H1 (cell line): ENCODE results near the gene ATP5MC2. TPM values are rescaled to one million over a fixed set of nuclear protein-coding genes. Genes with fewer than 3 reads are reported as not detected.

Experiments used
- BACH1 ChIP-seq: IDR thresholded peaks from 2 replicates; pipeline ENCODE4 v1.6.1; 2012; ENCODE audit warnings: low read length, improper control_type of control experiment
- CHD7 ChIP-seq: fragments of 300-600 bp; sonication (generic); IDR thresholded peaks from 2 replicates; pipeline ENCODE4 v1.7.1; 2012; ENCODE audit warnings: low read length, moderate library complexity, mild to moderate bottlenecking, inconsistent platforms; ENCODE audit not compliant: insufficient replicate concordance
- RXRA ChIP-seq: IDR thresholded peaks from 2 replicates; pipeline ENCODE4 v1.6.1; 2011; ENCODE audit warnings: low read depth, mild to moderate bottlenecking, low read length, moderate library complexity; ENCODE audit not compliant: insufficient read depth
- SIRT6 ChIP-seq: IDR thresholded peaks from one replicate; pipeline ENCODE4 v1.7.1; 2012; ENCODE audit warnings: low read length, inconsistent platforms
- SP1 ChIP-seq: IDR thresholded peaks from 2 replicates; pipeline ENCODE4 v1.6.1; 2011; ENCODE audit warnings: low read depth, low read length
- SUZ12 ChIP-seq: fragments of 200-600 bp; sonication (generic); IDR thresholded peaks from 2 replicates; pipeline ENCODE4 v1.6.1; 2012; ENCODE audit warnings: mild to moderate bottlenecking, inconsistent platforms, low read length, moderate library complexity, mixed read lengths
- polyA plus RNA-seq, 7 experiments: library from polyadenylated mRNA; depleted of rRNA in 3 of 7; stranded (reverse) in 5 of 7; unstranded in 2 of 7; fragments of >200 nt in 5 of 7; fragments of 200-250 nt in 2 of 7; gene quantifications; 1 replicate in 5 of 7; 2 replicates in 1 of 7; 4 replicates in 1 of 7; pipeline versions ENCODE4 v1.2.1 to v1.2.3, GENCODE V29; 2011 to 2013; ENCODE audit warnings: missing spikeins in 2 of 7, mixed read lengths in 2 of 7
- total RNA-seq: library from RNA; stranded (reverse); fragmentation: NEBNext Ultra II Directional; extraction: Animal tissue kit (Norgen Biotek cat#: 25700); gene quantifications from 2 replicates; pipeline ENCODE4 v1.2.1, GENCODE V29; 2021
- TF ChIP-seq, protein P1 (sequence below): IDR thresholded peaks from 2 replicates; pipeline ENCODE4 v1.6.1; 2012; ENCODE audit warnings: inconsistent platforms

The ATP5MC2 gene
- total and polyA plus RNA-seq, 2 of the 8 experiments (the other 6 are each of a cell fraction or from before 2014, with no cell fraction given): 408 to 952 TPM

- TF ChIP-seq CHD7: no peak
- no peak for TF ChIP-seq SP1
- no peak for TF ChIP-seq RXRA
- TF ChIP-seq BACH1: no peak
- no peak for TF ChIP-seq SUZ12
- no peak for TF ChIP-seq SIRT6
- TF ChIP-seq, protein P1, sequence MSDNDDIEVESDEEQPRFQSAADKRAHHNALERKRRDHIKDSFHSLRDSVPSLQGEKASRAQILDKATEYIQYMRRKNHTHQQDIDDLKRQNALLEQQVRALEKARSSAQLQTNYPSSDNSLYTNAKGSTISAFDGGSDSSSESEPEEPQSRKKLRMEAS: no peak
Observed at GRCh38 chr12:53667080-53667479, 8.8 kb downstream of the ATP5MC2 start (continued).
